Keratinocyte (primary cell): ENCODE data around the gene ARMC9.

Source experiments
- CTCF ChIP-seq, 3 experiments: IDR thresholded peaks in 1 of 3; conservative IDR thresholded peaks in 1 of 3; optimal IDR thresholded peaks in 1 of 3; 2 replicates in 2 of 3; 3 replicates in 1 of 3; pipeline versions ENCODE3 to v1.5.1; 2011; ENCODE audit warnings: low read length in 3 of 3, mild to moderate bottlenecking in 3 of 3, moderate library complexity in 2 of 3, control low read depth in 1 of 3, inconsistent platforms in 1 of 3; ENCODE audit not compliant: insufficient read depth in 2 of 3; ENCODE audit errors: extremely low read depth in 1 of 3
- EZH2 ChIP-seq: IDR thresholded peaks from one replicate; pipeline ENCODE4 v1.6.1; 2012; ENCODE audit warnings: inconsistent platforms, mild to moderate bottlenecking, low read length, moderate library complexity

GRCh38 chr2:231367178-231367577, 168.7 kb downstream of the ARMC9 start:
- TF ChIP-seq CTCF (optimal IDR thresholded peaks at IDR 0.05 in 1 of 3, IDR thresholded peaks at IDR 0.05 in 1 of 3, conservative IDR thresholded peaks at IDR 0.05 in 1 of 3; ENCODE audit: extremely low read depth in 1 of 3, insufficient read depth in 2 of 3, low read length in 3 of 3): no peak
- TF ChIP-seq EZH2: no peak
